Osteoblast (primary cell): ENCODE results near the gene RND3. TPM values are rescaled to one million over a fixed set of nuclear protein-coding genes. Genes with fewer than 3 reads are reported as not detected.

ENCODE experiments used
- DNase-seq: peaks from one replicate; pipeline ENCODE4 v3.0.0; 2011; ENCODE audit warnings: low spot score, mixed read lengths; ENCODE audit not compliant: insufficient read length; ENCODE audit errors: missing footprints
- H2AFZ ChIP-seq: 2 replicates; pipeline ENCODE4 v1.6.0; 2011; ENCODE audit warnings: mild to moderate bottlenecking, low read length
- H3K27ac ChIP-seq: 2 replicates; pipeline ENCODE4 v1.5.1; 2011; ENCODE audit warnings: mild to moderate bottlenecking, low read depth, low read length, moderate library complexity
- H3K27me3 ChIP-seq: 2 replicates; pipeline ENCODE4 v1.6.0; 2012; ENCODE audit warnings: mild to moderate bottlenecking, control low read depth, inconsistent platforms, low read length, moderate library complexity; ENCODE audit not compliant: insufficient read depth
- H3K36me3 ChIP-seq: 2 replicates; pipeline ENCODE4 v1.5.1; 2011; ENCODE audit warnings: mild to moderate bottlenecking, low read length, control low read depth, moderate library complexity; ENCODE audit not compliant: insufficient read depth
- H3K4me1 ChIP-seq: 2 replicates; pipeline ENCODE4 v1.5.1; 2011; ENCODE audit warnings: mild to moderate bottlenecking, low read length, control low read depth, moderate library complexity; ENCODE audit not compliant: insufficient read depth
- H3K4me2 ChIP-seq: 2 replicates; pipeline ENCODE4 v1.6.0; 2011; ENCODE audit warnings: mild to moderate bottlenecking, low read length; ENCODE audit not compliant: insufficient read depth
- H3K4me3 ChIP-seq: fragments of 200-600 bp; sonication (generic); 3 replicates; pipeline ENCODE4 v1.5.1; 2012; ENCODE audit warnings: mild to moderate bottlenecking, low read length, inconsistent platforms; ENCODE audit not compliant: insufficient read depth
- H3K79me2 ChIP-seq: 2 replicates; pipeline ENCODE4 v1.6.0; 2012; ENCODE audit warnings: mild to moderate bottlenecking, low read length, control low read depth, inconsistent platforms; ENCODE audit not compliant: insufficient read depth
- H3K9me3 ChIP-seq: 2 replicates; pipeline ENCODE4 v1.5.1; 2011; ENCODE audit warnings: low read depth, low read length, control low read depth
- H4K20me1 ChIP-seq: 2 replicates; pipeline ENCODE4 v1.6.0; 2012; ENCODE audit warnings: mild to moderate bottlenecking, low read length, control low read depth; ENCODE audit not compliant: insufficient read depth
- total RNA-seq: library from RNA; depleted of rRNA; stranded (reverse); fragments of >200 nt; gene quantifications from 2 replicates; pipeline ENCODE4 v1.2.3, GENCODE V29; 2012
- TF ChIP-seq, protein P1 (sequence below): IDR thresholded peaks from 2 replicates; pipeline ENCODE4 v1.5.1; 2011; ENCODE audit warnings: mild to moderate bottlenecking, low read depth, low read length, moderate library complexity; ENCODE audit errors: extremely low read depth

Gene RND3
- total RNA-seq, 1 donor = 241 TPM

DNA sequence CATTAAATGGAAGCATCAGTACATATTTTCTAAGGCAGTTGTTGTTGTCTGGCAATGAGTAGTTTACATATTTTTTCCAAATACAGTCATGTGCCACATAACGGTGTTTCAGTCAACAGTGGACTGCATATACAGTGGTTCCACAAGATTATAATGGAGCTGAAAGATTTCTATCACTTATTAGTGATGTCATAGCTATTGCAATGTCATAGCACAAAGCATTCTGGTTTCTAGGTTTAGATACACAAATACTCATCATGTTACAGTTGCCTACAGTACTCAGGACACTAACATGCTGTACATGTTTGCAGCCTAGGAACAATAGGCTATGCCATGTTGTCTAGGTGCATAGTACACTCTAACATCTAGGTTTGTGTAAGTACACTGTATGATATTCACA, 45.0 kb downstream of the RND3 start:
- Histone ChIP-seq H4K20me1 (no peaks in the 10 kb centered on the region), H3K4me3 (no peak overlapping the region), H3K36me3 (no peaks in the 10 kb centered on the region), H3K4me2 (no peak overlapping the region), H3K79me2 (no peaks in the 10 kb centered on the region), H3K27ac (no peak overlapping the region), H3K9me3 (no peaks in the 10 kb centered on the region), H3K27me3 (no peaks in the 10 kb centered on the region), H3K4me1 (no peaks in the 10 kb centered on the region), H2AFZ (no peak overlapping the region)
- DNase-seq = no peak
- TF ChIP-seq, protein P1, sequence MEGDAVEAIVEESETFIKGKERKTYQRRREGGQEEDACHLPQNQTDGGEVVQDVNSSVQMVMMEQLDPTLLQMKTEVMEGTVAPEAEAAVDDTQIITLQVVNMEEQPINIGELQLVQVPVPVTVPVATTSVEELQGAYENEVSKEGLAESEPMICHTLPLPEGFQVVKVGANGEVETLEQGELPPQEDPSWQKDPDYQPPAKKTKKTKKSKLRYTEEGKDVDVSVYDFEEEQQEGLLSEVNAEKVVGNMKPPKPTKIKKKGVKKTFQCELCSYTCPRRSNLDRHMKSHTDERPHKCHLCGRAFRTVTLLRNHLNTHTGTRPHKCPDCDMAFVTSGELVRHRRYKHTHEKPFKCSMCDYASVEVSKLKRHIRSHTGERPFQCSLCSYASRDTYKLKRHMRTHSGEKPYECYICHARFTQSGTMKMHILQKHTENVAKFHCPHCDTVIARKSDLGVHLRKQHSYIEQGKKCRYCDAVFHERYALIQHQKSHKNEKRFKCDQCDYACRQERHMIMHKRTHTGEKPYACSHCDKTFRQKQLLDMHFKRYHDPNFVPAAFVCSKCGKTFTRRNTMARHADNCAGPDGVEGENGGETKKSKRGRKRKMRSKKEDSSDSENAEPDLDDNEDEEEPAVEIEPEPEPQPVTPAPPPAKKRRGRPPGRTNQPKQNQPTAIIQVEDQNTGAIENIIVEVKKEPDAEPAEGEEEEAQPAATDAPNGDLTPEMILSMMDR = no peak

DNA sequence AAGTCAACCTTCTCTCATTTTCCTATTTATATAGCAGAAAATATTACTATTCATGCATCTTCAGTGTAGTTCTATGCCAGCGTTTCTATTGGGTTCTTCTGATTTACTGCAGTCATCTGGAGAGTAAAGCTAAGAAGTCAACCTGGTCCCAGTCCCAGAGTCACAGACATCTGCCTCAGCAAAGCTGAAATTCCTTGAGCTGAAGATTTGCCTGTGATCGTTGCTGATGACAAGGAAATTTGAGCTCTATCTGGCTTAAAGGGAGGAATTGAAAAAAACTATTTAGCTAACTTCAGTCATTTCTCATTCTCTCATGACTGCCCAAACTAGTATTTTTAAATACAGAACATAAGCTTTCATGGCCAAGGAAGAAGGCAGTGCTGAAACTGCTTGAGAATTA, 45.7 kb downstream of the RND3 start:
- DNase-seq = no peak

DNA sequence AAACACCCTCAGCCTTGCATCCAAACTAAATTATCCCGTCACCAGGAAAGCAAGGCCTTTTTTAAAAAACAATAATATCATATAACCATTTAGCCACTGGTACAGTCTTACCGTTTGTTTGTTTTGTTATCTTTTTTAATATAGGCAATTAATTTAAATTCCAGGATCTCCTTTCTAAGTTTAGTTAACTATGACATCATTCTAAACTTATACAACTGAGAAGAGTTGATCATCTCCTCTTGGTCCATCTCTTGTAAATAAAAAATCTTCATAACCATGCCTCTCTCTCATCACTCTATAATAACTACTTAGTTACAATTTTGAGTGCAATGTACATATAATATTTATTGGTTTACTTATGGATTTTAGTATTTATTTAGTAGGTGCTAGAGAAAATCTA, 46.2 kb downstream of the RND3 start:
- no peaks in the 10 kb centered on the region for H3K79me2 ChIP-seq
- H2AFZ ChIP-seq = no peak overlapping the region
- H3K4me1 ChIP-seq = no peaks in the 10 kb centered on the region
- TF ChIP-seq, protein P1 = no peak
- no peak overlapping the region for H3K4me2 ChIP-seq
- no peaks in the 10 kb centered on the region for H3K36me3 ChIP-seq
- no peaks in the 10 kb centered on the region for H4K20me1 ChIP-seq
- no peak overlapping the region for H3K4me3 ChIP-seq
- DNase-seq = no peak
- H3K27ac ChIP-seq = no peak overlapping the region
- no peaks in the 10 kb centered on the region for H3K9me3 ChIP-seq
- no peaks in the 10 kb centered on the region for H3K27me3 ChIP-seq

More for the DNA sequence above, 45.7 kb downstream of the RND3 start:
- Histone ChIP-seq H3K79me2 (no peaks in the 10 kb centered on the region), H4K20me1 (no peaks in the 10 kb centered on the region), H3K27ac (no peak overlapping the region), H3K4me1 (no peaks in the 10 kb centered on the region), H3K9me3 (no peaks in the 10 kb centered on the region), H3K4me3 (no peak overlapping the region), H3K36me3 (no peaks in the 10 kb centered on the region), H2AFZ (no peak overlapping the region), H3K27me3 (no peaks in the 10 kb centered on the region), H3K4me2 (no peak overlapping the region)
- TF ChIP-seq, protein P1 = no peak

DNA sequence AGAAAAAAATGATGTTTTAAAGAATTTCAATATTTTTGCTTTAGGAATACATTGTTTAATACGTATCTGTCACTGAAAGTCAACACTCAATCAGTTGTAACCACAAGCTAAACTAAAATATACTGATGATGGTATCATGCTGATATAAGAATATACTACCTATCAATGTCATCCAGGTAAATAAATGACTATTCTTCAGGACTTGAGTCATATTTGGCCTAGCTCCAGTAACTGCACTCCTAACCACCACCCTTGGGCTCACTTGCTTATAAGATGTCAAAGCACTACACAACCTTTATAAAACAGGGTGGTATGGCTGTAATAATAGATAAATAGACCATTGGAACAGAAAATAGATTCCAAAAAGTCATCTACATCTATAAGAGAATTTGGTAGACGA, 48.8 kb downstream of the RND3 start:
- Histone ChIP-seq H3K4me2 (no peak overlapping the region), H4K20me1 (no peaks in the 10 kb centered on the region), H3K27ac (no peak overlapping the region), H3K79me2 (no peaks in the 10 kb centered on the region), H3K4me1 (no peaks in the 10 kb centered on the region), H2AFZ (no peak overlapping the region), H3K36me3 (no peaks in the 10 kb centered on the region), H3K27me3 (no peaks in the 10 kb centered on the region), H3K4me3 (no peak overlapping the region), H3K9me3 (no peaks in the 10 kb centered on the region)
- TF ChIP-seq, protein P1 = no peak
- no peak for DNase-seq
